OCI-LY3 (cell line): ENCODE results near the gene RBM23.

Experiments used
- EZH2phosphoT487 ChIP-seq: fragments of 200-600 bp; shearing (Covaris generic); IDR thresholded peaks from 2 replicates; pipeline ENCODE4 v1.6.1; 2018; ENCODE audit warnings: antibody characterized with exemption, mixed run types, low read depth
- TF ChIP-seq, protein P1 (sequence below): fragments of 200-600, 300-600 bp; sonication (generic); IDR thresholded peaks from 2 replicates; pipeline ENCODE4 v1.5.1; 2014; ENCODE audit warnings: antibody characterized with exemption, low read length, low read depth

- TF ChIP-seq, protein P1, sequence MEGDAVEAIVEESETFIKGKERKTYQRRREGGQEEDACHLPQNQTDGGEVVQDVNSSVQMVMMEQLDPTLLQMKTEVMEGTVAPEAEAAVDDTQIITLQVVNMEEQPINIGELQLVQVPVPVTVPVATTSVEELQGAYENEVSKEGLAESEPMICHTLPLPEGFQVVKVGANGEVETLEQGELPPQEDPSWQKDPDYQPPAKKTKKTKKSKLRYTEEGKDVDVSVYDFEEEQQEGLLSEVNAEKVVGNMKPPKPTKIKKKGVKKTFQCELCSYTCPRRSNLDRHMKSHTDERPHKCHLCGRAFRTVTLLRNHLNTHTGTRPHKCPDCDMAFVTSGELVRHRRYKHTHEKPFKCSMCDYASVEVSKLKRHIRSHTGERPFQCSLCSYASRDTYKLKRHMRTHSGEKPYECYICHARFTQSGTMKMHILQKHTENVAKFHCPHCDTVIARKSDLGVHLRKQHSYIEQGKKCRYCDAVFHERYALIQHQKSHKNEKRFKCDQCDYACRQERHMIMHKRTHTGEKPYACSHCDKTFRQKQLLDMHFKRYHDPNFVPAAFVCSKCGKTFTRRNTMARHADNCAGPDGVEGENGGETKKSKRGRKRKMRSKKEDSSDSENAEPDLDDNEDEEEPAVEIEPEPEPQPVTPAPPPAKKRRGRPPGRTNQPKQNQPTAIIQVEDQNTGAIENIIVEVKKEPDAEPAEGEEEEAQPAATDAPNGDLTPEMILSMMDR, result peak; percentile 64
- no peak for TF ChIP-seq EZH2phosphoT487
Measured at GRCh38 chr14:22900081-22900799, 18.7 kb downstream of the RBM23 start.
